GM18520 (cell line): ENCODE data around the gene STAC3.

Source experiments
- ATAC-seq: cut with Tn5 transposase; IDR thresholded peaks from one replicate; pipeline ENCODE4 v1.9.1; 2021; ENCODE audit not compliant: unreplicated experiment

The STAC3 gene

DNA sequence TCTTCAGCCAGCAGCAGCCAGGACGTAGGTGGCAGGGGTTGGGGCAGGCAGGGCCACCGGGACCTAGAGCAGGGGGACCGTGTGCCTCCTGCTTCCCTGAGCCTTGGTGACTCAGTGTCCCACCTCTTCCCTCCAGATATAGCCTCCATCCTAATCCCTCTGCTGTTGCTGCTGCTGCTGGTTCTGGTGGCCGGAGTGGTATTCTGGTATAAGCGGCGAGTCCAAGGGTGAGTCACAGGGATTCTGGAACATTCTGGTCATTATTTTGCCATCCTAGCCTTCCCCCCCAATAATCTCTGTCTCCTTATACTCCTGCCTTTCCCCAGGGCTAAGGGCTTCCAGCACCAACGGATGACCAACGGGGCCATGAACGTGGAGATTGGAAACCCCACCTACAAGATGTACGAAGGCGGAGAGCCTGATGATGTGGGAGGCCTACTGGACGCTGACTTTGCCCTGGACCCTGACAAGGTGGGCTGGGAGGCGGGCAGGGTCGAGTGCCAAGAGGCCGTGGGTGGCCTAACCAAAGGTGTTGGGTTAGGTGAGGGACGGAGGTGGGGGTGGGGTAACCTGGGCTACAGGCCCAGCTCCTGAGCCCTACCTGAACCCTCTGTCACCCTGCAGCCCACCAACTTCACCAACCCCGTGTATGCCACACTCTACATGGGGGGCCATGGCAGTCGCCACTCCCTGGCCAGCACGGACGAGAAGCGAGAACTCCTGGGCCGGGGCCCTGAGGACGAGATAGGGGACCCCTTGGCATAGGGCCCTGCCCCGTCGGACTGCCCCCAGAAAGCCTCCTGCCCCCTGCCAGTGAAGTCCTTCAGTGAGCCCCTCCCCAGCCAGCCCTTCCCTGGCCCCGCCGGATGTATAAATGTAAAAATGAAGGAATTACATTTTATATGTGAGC is 38.9 kb downstream of the STAC3 start:
- ATAC-seq: no peak

DNA sequence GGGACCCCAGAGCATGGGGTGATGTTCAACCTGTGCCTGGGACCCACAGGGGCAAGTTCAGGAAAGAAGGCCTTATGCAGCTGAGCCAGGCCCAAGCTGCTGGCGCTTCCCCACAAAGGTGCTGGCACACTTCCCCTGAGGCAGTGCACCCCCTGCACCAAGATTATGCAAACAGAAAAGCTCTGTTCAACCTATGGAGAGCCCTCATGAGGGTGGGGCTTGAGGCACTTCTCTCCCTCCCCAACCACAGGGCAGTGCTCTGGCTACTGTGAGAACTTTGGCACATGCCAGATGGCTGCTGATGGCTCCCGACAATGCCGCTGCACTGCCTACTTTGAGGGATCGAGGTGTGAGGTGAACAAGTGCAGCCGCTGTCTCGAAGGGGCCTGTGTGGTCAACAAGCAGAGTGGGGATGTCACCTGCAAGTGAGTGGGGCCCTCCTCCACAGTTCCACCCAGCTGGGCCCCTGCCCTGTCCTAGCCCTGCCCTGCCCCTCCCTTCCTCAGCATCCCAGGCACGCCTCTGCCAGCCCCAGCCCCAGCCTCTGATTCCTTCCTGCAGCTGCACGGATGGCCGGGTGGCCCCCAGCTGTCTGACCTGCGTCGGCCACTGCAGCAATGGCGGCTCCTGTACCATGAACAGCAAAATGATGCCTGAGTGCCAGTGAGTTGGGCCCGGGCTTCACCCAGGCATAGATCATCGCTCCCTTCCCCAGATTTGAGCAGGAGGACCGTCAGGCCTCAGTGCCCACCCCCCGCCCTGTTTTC is 39.9 kb downstream of the STAC3 start:
- no peak for ATAC-seq

- no peak for ATAC-seq
These were observed 40.5 kb downstream of the STAC3 start for GRCh38 chr12:57210461-57210860.

- ATAC-seq: no peak
These were observed 41.1 kb downstream of the STAC3 start for GRCh38 chr12:57209916-57210315.

- ATAC-seq: no peak
These were observed 42.2 kb downstream of the STAC3 start for GRCh38 chr12:57208631-57209282.

GRCh38 chr12:57207731-57208630 is 43.0 kb downstream of the STAC3 start:
- no peak for ATAC-seq

GRCh38 chr12:57205931-57206330 is 45.1 kb downstream of the STAC3 start:
- no peak for ATAC-seq

GRCh38 chr12:57205186-57205585 is 45.8 kb downstream of the STAC3 start:
- no peak for ATAC-seq

DNA sequence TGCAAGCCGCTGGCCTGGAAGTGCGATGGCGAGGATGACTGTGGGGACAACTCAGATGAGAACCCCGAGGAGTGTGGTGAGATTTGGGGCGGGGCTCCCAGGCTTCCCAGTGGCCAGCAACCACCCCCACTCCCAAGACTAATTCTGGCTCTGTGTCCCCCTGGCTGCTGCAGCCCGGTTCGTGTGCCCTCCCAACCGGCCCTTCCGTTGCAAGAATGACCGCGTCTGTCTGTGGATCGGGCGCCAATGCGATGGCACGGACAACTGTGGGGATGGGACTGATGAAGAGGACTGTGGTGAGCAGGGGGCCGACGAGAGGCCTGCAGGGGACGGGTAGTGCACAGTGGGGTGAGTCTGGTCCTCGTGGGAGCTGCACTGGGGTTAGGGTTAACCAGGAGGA is 46.5 kb downstream of the STAC3 start:
- no peak for ATAC-seq

DNA sequence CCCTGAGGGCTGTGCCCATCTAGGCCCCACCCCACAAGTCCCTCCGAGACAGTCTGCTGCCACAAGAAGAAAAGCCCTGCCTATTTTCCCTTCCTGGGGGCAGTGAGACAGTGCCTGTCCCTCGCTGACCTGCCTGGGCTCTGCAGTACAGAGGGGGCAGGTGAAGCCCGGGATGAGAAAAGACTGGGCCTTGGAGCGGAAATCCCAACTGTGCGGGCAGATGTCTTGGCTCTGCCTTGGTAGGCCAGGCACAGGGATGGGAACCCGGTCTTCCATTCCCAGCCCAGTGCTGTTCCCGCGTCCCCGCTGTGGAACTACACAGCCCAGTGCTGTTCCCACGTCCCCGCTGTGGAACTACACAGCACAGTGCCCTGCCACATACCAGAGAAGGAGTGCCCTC is 47.2 kb downstream of the STAC3 start:
- no peak for ATAC-seq

DNA sequence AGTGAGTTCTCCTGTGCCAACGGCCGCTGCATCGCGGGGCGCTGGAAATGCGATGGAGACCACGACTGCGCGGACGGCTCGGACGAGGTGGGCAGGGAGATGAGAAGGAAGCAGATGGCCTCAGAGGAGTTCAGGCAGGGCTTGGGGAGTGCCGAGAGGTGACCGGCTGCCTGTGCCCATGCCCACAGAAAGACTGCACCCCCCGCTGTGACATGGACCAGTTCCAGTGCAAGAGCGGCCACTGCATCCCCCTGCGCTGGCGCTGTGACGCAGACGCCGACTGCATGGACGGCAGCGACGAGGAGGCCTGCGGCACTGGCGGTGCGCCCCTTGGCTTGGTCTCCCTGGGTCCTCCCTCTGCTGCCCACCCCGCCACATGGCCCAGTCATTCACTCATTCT is 47.8 kb downstream of the STAC3 start:
- no peak for ATAC-seq

DNA sequence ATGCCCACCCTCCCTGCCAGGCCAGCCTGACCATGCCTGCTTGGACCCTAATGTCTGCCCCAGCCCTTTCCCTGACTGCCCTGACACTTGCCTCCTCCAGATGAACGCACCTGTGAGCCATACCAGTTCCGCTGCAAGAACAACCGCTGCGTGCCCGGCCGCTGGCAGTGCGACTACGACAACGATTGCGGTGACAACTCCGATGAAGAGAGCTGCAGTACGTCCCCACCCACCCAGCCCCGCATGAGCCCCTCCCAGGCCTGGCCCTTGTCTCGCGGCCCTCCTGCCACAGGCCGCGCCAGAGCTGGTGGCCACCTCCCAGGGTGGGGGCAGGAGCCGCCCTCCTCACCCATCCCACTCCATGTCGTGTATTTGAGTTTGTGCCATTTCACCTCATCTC is 48.7 kb downstream of the STAC3 start:
- no peak for ATAC-seq

DNA sequence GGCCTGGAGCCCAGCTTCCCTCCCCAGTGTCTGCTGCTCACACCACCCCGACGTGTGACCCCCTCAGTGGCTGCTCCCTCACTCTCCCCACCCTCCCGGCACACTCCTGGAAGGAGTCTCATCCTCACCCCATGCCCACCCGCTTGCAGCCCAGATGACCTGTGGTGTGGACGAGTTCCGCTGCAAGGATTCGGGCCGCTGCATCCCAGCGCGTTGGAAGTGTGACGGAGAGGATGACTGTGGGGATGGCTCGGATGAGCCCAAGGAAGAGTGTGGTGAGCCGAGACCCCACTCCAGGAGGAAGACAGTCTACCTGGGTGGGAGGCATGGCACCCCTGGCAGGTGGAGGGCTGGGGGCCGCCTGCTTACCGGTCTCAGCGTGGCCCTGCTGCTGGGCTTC is 49.4 kb downstream of the STAC3 start:
- ATAC-seq: no peak

- no peak for ATAC-seq
These were observed 49.8 kb downstream of the STAC3 start for GRCh38 chr12:57201219-57201618.

DNA sequence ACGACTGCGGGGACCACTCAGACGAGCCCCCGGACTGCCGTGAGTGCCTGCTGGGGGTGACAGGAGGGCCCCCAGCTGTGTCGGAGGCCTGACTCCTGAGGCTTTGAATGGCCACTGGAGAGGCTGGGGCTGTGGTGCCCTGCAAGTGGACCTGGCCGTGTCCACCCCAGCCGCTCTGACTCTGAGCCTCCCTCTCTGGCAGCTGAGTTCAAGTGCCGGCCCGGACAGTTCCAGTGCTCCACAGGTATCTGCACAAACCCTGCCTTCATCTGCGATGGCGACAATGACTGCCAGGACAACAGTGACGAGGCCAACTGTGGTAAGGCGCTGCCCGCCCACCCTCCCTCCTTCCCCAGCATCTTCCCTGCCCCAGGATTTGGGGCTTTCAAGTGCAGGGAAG is 50.5 kb downstream of the STAC3 start:
- no peak for ATAC-seq

DNA sequence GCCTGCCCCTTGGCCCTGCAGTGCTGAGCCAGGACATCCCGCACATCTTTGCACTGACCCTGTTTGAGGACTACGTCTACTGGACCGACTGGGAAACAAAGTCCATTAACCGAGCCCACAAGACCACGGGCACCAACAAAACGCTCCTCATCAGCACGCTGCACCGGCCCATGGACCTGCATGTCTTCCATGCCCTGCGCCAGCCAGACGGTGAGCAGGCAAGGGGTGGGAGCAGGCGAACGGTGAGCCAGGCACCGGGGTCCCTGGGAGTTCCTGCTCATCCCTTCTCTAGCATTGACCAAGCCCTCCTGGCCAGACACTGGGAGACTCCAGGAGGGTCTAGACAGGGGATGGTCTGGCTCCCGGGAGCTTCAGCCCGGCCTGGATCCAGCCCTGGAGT is 51.8 kb downstream of the STAC3 start:
- ATAC-seq: no peak

DNA sequence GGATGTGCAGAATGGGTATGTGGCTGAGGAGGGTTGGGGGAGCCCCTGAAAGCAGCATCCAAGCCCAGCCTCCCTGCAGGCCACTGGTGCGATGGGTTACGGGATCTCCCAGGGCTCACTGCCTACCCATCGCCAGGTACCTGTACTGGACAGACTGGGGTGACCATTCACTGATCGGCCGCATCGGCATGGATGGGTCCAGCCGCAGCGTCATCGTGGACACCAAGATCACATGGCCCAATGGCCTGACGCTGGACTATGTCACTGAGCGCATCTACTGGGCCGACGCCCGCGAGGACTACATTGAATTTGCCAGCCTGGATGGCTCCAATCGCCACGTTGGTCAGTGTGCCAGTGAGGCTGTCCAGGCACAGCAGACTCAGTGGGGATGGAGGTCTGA is 52.7 kb downstream of the STAC3 start:
- ATAC-seq: no peak

- ATAC-seq: no peak
These were observed 54.0 kb downstream of the STAC3 start for GRCh38 chr12:57196956-57197355.

- ATAC-seq: no peak
These were observed 54.5 kb downstream of the STAC3 start for GRCh38 chr12:57196439-57196838.

- ATAC-seq: no peak
These were observed 55.2 kb downstream of the STAC3 start for GRCh38 chr12:57195611-57196371.
